ENCODE measurements around the gene DNAL1. TPM values are rescaled to one million over a fixed set of nuclear protein-coding genes. Genes with fewer than 3 reads are reported as not detected.

The DNAL1 gene
- total and polyA plus RNA-seq, 2 of the 13 experiments (the other 11 are each of a cell fraction or from before 2014, with no cell fraction given), result 1.4 to 13.3 TPM

GRCh38 chr14:73728717-73729330, 84.0 kb downstream of the DNAL1 start (continued):
- TF ChIP-seq ZNF207 (IDR thresholded peaks at IDR 0.05; ENCODE audit: borderline replicate concordance) (no peak), MYNN (CRISPR knock-in tag; IDR thresholded peaks at IDR 0.05; ENCODE audit: low read depth) (no peak), NR3C1 (CRISPR knock-in tag; IDR thresholded peaks at IDR 0.05) (no peak), ZNF574 (CRISPR knock-in tag; IDR thresholded peaks at IDR 0.05) (no peak), ZNF615 (CRISPR knock-in tag; IDR thresholded peaks at IDR 0.05; ENCODE audit: borderline replicate concordance) (no peak), RAD21 (CRISPR knock-in tag; IDR thresholded peaks at IDR 0.05) (peak; percentile 92), RERE (CRISPR knock-in tag; IDR thresholded peaks at IDR 0.05; ENCODE audit: low read depth) (no peak), PRDM10 (CRISPR knock-in tag; IDR thresholded peaks at IDR 0.05; ENCODE audit: low read depth) (no peak), TAF15 (IDR thresholded peaks at IDR 0.05; ENCODE audit: low read depth, low read length, poor library complexity, severe bottlenecking) (no peak), RFX3 (CRISPR knock-in tag; IDR thresholded peaks at IDR 0.05) (no peak), EP300 (IDR thresholded peaks at IDR 0.05; ENCODE audit: low read depth in 2 of 2, low read length in 2 of 2) (no peak), EP300 (CRISPR knock-in tag; IDR thresholded peaks at IDR 0.05; ENCODE audit: borderline replicate concordance) (no peak), HNF4G (IDR thresholded peaks at IDR 0.05; ENCODE audit: borderline replicate concordance, low read depth, low read length) (peak; percentile 50; the same call in 1 of the 2 replicates), HNF4G (CRISPR knock-in tag; IDR thresholded peaks at IDR 0.05; ENCODE audit: borderline replicate concordance, low read depth) (no peak), ZBTB1 (CRISPR knock-in tag; IDR thresholded peaks at IDR 0.05; ENCODE audit: borderline replicate concordance) (no peak), ELF1 (CRISPR knock-in tag; IDR thresholded peaks at IDR 0.05) (no peak), ELF4 (CRISPR knock-in tag; IDR thresholded peaks at IDR 0.05; ENCODE audit: borderline replicate concordance) (no peak), RFXAP (CRISPR knock-in tag; IDR thresholded peaks at IDR 0.05; ENCODE audit: borderline replicate concordance) (no peak), SMARCE1 (IDR thresholded peaks at IDR 0.05; ENCODE audit: borderline replicate concordance) (no peak)

Measured in HepG2 (cell line).